K562 (cell line): ENCODE measurements around the gene TRDMT1. TPM values are rescaled to one million over a fixed set of nuclear protein-coding genes. Genes with fewer than 3 reads are reported as not detected.

Experiments
- CREB1 ChIP-seq, 2 experiments: sonication (generic) in 1 of 2; formaldehyde crosslinking in 1 of 2; IDR thresholded peaks; 2 replicates each; pipeline versions ENCODE4 v1.6.1 to v1.8.0; 2012 to 2022; ENCODE audit warnings: inconsistent platforms in 1 of 2, mild to moderate bottlenecking in 1 of 2, missing genetic modification reagents in 1 of 2, moderate library complexity in 1 of 2
- MAFF ChIP-seq: IDR thresholded peaks from 2 replicates; pipeline ENCODE4 v1.6.1; 2012; ENCODE audit warnings: low read length, improper control_type of control experiment
- NCOR1 ChIP-seq: fragments of 450-650 bp; IDR thresholded peaks from 2 replicates; pipeline ENCODE4 v1.6.1; 2016; ENCODE audit warnings: mild to moderate bottlenecking, moderate library complexity
- PHF20 ChIP-seq: fragments of 450-650 bp; IDR thresholded peaks from 2 replicates; pipeline ENCODE4 v1.6.1; 2018; ENCODE audit not compliant: partially characterized antibody
- RBBP5 ChIP-seq: fragments of 200-600 bp; sonication (generic); IDR thresholded peaks from 2 replicates; pipeline ENCODE4 v1.6.1; 2012; ENCODE audit warnings: borderline replicate concordance, mild to moderate bottlenecking, low read length, control low read depth, inconsistent platforms; ENCODE audit not compliant: insufficient read depth, poor library complexity, severe bottlenecking
- SP2 ChIP-seq: IDR thresholded peaks from 2 replicates; pipeline ENCODE4 v1.6.1; 2011; ENCODE audit warnings: mild to moderate bottlenecking, low read depth, low read length, moderate library complexity; ENCODE audit not compliant: poor library complexity, severe bottlenecking; ENCODE audit errors: extremely low read depth
- polyA plus RNA-seq, 8 experiments: library from polyadenylated mRNA; depleted of rRNA in 4 of 8; stranded (reverse) in 5 of 8; unstranded in 3 of 8; fragments of >200 nt; fragmentation: Nextera tagmentation in 2 of 8; fragmentation: Illumina TruSeq in 1 of 8; extraction: Ambion mirVana in 2 of 8; extraction: Trizol in 1 of 8; gene quantifications; 2 replicates each; pipeline versions ENCODE4 v1.2.1 to v1.2.3, GENCODE V29; 2011 to 2014; ENCODE audit warnings: inconsistent platforms in 1 of 8, missing spikeins in 1 of 8
- total RNA-seq, 7 experiments: library from RNA; depleted of rRNA in 6 of 7; stranded (reverse); fragments of >200 nt in 6 of 7; fragmentation: Illumina TruSeq in 2 of 7; extraction: Trizol in 2 of 7; gene quantifications; 2 replicates each; pipeline versions ENCODE4 v1.2.1 to v1.2.3, GENCODE V29; 2011 to 2021; ENCODE audit warnings: low replicate concordance in 1 of 7
- TF ChIP-seq, protein P1 (sequence below): fragments of 450-650 bp; IDR thresholded peaks from 2 replicates; pipeline ENCODE4 v1.6.1; 2016; ENCODE audit warnings: mild to moderate bottlenecking, moderate library complexity
- TF ChIP-seq, protein P2 (sequence below): sonication (generic); formaldehyde crosslinking; IDR thresholded peaks from 2 replicates; pipeline ENCODE4 v1.8.0; 2022; ENCODE audit warnings: missing genetic modification reagents, mild to moderate bottlenecking, moderate library complexity, borderline replicate concordance
- TF ChIP-seq, protein P3 (sequence below): fragments of 450-650 bp; formaldehyde crosslinking; IDR thresholded peaks from 2 replicates; pipeline ENCODE4 v1.4.0; 2022; ENCODE audit warnings: missing genetic modification characterization
- TF ChIP-seq, protein P4 (sequence below): sonication (generic); formaldehyde crosslinking; IDR thresholded peaks from 2 replicates; pipeline ENCODE4 v1.8.0; 2023; ENCODE audit warnings: mild to moderate bottlenecking, missing genetic modification reagents

TRDMT1 gene
- total and polyA plus RNA-seq, 9 of the 15 experiments (the other 6 are each of a cell fraction or from before 2014, with no cell fraction given): 5.4 to 12.6 (median 9.3) TPM

DNA sequence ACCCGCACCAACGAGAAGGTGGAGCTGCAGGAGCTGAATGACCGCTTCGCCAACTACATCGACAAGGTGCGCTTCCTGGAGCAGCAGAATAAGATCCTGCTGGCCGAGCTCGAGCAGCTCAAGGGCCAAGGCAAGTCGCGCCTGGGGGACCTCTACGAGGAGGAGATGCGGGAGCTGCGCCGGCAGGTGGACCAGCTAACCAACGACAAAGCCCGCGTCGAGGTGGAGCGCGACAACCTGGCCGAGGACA is 28.2 kb upstream of the TRDMT1 start (continued):
- TF ChIP-seq, protein P1, sequence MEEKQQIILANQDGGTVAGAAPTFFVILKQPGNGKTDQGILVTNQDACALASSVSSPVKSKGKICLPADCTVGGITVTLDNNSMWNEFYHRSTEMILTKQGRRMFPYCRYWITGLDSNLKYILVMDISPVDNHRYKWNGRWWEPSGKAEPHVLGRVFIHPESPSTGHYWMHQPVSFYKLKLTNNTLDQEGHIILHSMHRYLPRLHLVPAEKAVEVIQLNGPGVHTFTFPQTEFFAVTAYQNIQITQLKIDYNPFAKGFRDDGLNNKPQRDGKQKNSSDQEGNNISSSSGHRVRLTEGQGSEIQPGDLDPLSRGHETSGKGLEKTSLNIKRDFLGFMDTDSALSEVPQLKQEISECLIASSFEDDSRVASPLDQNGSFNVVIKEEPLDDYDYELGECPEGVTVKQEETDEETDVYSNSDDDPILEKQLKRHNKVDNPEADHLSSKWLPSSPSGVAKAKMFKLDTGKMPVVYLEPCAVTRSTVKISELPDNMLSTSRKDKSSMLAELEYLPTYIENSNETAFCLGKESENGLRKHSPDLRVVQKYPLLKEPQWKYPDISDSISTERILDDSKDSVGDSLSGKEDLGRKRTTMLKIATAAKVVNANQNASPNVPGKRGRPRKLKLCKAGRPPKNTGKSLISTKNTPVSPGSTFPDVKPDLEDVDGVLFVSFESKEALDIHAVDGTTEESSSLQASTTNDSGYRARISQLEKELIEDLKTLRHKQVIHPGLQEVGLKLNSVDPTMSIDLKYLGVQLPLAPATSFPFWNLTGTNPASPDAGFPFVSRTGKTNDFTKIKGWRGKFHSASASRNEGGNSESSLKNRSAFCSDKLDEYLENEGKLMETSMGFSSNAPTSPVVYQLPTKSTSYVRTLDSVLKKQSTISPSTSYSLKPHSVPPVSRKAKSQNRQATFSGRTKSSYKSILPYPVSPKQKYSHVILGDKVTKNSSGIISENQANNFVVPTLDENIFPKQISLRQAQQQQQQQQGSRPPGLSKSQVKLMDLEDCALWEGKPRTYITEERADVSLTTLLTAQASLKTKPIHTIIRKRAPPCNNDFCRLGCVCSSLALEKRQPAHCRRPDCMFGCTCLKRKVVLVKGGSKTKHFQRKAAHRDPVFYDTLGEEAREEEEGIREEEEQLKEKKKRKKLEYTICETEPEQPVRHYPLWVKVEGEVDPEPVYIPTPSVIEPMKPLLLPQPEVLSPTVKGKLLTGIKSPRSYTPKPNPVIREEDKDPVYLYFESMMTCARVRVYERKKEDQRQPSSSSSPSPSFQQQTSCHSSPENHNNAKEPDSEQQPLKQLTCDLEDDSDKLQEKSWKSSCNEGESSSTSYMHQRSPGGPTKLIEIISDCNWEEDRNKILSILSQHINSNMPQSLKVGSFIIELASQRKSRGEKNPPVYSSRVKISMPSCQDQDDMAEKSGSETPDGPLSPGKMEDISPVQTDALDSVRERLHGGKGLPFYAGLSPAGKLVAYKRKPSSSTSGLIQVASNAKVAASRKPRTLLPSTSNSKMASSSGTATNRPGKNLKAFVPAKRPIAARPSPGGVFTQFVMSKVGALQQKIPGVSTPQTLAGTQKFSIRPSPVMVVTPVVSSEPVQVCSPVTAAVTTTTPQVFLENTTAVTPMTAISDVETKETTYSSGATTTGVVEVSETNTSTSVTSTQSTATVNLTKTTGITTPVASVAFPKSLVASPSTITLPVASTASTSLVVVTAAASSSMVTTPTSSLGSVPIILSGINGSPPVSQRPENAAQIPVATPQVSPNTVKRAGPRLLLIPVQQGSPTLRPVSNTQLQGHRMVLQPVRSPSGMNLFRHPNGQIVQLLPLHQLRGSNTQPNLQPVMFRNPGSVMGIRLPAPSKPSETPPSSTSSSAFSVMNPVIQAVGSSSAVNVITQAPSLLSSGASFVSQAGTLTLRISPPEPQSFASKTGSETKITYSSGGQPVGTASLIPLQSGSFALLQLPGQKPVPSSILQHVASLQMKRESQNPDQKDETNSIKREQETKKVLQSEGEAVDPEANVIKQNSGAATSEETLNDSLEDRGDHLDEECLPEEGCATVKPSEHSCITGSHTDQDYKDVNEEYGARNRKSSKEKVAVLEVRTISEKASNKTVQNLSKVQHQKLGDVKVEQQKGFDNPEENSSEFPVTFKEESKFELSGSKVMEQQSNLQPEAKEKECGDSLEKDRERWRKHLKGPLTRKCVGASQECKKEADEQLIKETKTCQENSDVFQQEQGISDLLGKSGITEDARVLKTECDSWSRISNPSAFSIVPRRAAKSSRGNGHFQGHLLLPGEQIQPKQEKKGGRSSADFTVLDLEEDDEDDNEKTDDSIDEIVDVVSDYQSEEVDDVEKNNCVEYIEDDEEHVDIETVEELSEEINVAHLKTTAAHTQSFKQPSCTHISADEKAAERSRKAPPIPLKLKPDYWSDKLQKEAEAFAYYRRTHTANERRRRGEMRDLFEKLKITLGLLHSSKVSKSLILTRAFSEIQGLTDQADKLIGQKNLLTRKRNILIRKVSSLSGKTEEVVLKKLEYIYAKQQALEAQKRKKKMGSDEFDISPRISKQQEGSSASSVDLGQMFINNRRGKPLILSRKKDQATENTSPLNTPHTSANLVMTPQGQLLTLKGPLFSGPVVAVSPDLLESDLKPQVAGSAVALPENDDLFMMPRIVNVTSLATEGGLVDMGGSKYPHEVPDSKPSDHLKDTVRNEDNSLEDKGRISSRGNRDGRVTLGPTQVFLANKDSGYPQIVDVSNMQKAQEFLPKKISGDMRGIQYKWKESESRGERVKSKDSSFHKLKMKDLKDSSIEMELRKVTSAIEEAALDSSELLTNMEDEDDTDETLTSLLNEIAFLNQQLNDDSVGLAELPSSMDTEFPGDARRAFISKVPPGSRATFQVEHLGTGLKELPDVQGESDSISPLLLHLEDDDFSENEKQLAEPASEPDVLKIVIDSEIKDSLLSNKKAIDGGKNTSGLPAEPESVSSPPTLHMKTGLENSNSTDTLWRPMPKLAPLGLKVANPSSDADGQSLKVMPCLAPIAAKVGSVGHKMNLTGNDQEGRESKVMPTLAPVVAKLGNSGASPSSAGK: peak; percentile 86
- TF ChIP-seq SP2 (no peak), NCOR1 (no peak), MAFF (no peak), PHF20 (no peak), RBBP5 (peak; percentile 76), CREB1 (IDR thresholded peaks at IDR 0.05) (peak; percentile 25; the same call in 1 of the 2 replicates), CREB1 (CRISPR knock-in tag; IDR thresholded peaks at IDR 0.05) (no peak)
- TF ChIP-seq, protein P2, sequence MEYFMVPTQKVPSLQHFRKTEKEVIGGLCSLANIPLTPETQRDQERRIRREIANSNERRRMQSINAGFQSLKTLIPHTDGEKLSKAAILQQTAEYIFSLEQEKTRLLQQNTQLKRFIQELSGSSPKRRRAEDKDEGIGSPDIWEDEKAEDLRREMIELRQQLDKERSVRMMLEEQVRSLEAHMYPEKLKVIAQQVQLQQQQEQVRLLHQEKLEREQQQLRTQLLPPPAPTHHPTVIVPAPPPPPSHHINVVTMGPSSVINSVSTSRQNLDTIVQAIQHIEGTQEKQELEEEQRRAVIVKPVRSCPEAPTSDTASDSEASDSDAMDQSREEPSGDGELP (CRISPR knock-in tag): no peak
- TF ChIP-seq, protein P3, sequence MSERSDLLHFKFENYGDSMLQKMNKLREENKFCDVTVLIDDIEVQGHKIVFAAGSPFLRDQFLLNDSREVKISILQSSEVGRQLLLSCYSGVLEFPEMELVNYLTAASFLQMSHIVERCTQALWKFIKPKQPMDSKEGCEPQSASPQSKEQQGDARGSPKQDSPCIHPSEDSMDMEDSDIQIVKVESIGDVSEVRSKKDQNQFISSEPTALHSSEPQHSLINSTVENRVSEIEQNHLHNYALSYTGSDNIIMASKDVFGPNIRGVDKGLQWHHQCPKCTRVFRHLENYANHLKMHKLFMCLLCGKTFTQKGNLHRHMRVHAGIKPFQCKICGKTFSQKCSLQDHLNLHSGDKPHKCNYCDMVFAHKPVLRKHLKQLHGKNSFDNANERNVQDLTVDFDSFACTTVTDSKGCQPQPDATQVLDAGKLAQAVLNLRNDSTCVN (CRISPR knock-in tag): no peak
- TF ChIP-seq, protein P4, sequence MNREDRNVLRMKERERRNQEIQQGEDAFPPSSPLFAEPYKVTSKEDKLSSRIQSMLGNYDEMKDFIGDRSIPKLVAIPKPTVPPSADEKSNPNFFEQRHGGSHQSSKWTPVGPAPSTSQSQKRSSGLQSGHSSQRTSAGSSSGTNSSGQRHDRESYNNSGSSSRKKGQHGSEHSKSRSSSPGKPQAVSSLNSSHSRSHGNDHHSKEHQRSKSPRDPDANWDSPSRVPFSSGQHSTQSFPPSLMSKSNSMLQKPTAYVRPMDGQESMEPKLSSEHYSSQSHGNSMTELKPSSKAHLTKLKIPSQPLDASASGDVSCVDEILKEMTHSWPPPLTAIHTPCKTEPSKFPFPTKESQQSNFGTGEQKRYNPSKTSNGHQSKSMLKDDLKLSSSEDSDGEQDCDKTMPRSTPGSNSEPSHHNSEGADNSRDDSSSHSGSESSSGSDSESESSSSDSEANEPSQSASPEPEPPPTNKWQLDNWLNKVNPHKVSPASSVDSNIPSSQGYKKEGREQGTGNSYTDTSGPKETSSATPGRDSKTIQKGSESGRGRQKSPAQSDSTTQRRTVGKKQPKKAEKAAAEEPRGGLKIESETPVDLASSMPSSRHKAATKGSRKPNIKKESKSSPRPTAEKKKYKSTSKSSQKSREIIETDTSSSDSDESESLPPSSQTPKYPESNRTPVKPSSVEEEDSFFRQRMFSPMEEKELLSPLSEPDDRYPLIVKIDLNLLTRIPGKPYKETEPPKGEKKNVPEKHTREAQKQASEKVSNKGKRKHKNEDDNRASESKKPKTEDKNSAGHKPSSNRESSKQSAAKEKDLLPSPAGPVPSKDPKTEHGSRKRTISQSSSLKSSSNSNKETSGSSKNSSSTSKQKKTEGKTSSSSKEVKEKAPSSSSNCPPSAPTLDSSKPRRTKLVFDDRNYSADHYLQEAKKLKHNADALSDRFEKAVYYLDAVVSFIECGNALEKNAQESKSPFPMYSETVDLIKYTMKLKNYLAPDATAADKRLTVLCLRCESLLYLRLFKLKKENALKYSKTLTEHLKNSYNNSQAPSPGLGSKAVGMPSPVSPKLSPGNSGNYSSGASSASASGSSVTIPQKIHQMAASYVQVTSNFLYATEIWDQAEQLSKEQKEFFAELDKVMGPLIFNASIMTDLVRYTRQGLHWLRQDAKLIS: peak; percentile 97
